ENCODE measurements around the gene OR2T35.
"Not testable (repeated sequence)": the region's sequence is repeated elsewhere in the genome, so short reads cannot be mapped to it uniquely, and the experiment has no call there.

The OR2T35 gene, protein sequence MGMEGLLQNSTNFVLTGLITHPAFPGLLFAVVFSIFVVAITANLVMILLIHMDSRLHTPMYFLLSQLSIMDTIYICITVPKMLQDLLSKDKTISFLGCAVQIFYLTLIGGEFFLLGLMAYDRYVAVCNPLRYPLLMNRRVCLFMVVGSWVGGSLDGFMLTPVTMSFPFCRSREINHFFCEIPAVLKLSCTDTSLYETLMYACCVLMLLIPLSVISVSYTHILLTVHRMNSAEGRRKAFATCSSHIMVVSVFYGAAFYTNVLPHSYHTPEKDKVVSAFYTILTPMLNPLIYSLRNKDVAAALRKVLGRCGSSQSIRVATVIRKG

DNA sequence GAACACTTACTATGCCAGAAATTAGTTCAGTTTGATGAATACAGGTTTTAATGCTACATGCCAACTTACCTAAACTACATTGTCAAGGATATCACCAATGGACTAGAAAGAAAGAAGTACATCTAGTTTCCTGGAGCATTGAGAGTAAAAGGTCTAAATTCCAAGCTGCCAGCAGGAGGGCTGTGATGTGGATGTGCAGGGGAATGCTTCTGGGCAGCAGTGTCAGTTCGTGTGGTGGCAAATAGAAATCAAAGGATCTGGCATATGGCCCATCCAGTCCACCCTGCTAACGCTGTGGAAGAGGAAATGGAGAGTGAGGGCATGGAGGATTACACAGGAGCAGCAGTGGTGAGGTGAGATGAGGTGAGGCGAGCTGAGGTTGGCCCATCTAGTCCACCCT, at the start of gene OR2T35:
TSS of gene OR2T35 (minus strand) at position 101 of the 400 bp plus-strand sequence. CDS start 6,020 bp downstream, outside the sequence.
- DNase-seq (ENCODE audit: low read depth, low spot score); H3K27ac ChIP-seq: not testable (repeated sequence)

DNA sequence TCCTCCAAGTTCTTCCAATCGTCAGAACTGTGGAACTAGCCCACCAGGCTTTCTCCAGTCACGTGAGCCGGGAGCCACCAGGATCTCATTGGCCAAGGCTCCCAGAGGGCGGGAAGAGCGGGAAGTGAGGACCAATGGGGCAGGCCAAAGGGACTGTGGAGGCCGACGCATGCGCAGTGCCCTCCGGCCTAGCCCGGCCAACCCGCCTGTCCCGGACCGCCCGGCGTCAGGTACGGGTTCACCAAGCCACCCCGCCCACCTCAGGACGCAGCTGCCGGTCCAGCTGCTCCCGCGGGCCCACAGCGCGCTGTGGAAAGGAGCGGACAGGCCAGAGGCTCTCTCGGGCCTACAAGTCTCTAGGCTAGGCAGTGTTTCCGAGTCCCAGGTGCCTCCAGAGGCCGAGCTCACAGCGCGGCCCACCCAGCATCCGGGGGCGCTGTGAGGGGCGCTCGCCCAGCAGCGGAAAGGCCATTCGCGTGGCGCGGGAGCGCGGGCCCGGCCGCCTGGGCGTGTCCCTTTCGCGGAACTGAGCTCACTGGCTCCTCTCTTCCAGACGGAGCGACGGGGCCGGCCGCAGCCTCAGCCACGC, 46.6 kb upstream of the OR2T35 start:
- no peak overlapping the region for H3K27ac ChIP-seq
- DNase-seq (ENCODE audit: low read depth, low spot score): no peak

DNA sequence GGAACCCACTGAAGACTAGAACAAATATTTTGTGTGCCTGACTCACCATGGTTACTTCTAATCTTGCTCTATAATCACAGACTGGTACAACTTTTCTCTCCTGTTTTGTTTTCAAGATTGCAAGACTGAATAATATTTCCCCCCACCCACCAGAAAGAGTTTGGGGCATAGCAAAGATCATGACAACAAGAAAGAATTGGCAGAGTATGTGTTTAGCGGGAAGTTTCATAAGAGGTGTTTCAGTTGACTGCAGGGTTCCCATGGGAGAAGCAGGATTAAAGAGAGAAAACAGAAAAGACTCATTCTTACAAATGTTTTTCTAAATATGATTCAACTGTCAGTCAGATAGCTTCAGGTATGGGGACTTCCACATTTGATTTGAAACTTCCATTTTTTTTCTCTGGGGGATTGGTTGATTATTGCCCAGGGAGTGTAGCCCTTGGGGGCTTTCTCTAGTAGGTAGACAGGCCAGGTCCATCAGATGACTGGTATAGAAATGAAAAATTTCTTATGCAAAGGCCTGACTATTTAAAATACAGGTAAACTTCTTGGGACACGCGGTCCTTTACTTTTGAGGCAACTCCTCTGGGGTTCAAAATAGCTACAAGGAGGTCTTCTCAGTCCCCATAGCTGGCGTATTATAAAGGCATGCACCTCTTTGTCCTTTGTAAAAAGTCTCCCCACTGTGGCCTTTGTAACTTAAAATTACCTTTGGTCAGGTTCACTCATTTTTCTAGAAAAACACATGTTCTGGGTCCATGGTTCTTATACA, 43.6 kb upstream of the OR2T35 start:
- no peak overlapping the region for H3K27ac ChIP-seq
- DNase-seq (ENCODE audit: low read depth, low spot score): no peak

DNA sequence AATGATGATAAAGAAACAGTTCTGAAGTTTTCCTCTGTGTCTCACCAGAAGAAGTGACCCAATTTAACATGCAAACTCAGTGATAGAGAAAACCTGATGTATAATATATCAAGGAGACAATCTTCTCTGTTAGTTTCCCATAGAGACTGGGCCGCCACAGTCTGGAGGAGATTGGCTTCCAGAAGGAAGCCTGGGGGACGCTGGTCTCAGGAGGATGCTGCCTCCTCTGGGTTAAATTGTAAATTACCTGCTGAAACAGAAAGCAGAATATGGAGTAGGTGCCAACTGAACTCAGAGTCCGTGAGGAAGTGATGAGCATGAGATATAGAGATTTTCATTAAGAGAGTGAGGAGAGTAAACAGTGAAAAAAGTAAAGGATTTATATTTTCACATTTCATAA, 41.7 kb upstream of the OR2T35 start:
- no peak overlapping the region for H3K27ac ChIP-seq
- no peak for DNase-seq (ENCODE audit: low read depth, low spot score)

DNA sequence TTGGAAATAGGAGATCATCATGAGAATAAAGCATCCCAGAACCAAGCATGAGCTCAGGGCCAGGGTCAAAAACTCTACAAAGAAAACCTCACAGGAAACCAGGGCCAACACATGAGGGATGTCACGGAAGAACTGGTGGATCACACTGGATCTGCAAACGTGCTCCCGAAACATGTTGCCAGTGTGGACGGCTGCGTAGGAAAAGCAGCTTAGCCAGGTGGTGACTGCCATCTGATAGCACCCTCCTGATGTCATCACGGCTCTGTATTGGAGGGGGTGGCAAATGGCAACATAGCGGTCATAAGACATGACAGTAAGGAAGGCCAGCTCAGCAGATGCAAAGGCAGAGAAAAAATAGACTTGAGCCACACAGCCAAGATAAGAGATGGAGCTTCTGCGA, 36.6 kb upstream of the OR2T35 start:
- H3K27ac ChIP-seq: no peak overlapping the region
- no peak for DNase-seq (ENCODE audit: low read depth, low spot score)

DNA sequence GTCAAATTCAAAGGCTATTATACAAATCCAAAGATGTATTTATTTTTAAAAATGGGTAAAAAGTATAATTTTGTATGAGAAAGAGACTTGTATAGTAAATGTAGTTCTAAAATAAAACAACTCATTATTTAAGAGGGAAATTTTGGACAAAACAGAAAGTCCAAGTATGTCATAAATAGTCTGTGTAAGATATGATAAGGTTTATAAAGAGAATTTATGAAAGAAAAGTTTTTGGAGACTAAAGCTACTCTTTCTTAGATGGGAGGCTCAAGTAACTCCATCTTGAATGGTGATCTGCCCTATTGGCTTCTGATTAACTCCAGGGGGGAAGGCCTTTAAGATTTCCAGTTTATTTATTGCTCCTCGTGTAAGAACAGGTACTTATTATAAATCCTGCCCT, 24.9 kb upstream of the OR2T35 start:
- no peak overlapping the region for H3K27ac ChIP-seq
- no peak for DNase-seq (ENCODE audit: low read depth, low spot score)

DNA sequence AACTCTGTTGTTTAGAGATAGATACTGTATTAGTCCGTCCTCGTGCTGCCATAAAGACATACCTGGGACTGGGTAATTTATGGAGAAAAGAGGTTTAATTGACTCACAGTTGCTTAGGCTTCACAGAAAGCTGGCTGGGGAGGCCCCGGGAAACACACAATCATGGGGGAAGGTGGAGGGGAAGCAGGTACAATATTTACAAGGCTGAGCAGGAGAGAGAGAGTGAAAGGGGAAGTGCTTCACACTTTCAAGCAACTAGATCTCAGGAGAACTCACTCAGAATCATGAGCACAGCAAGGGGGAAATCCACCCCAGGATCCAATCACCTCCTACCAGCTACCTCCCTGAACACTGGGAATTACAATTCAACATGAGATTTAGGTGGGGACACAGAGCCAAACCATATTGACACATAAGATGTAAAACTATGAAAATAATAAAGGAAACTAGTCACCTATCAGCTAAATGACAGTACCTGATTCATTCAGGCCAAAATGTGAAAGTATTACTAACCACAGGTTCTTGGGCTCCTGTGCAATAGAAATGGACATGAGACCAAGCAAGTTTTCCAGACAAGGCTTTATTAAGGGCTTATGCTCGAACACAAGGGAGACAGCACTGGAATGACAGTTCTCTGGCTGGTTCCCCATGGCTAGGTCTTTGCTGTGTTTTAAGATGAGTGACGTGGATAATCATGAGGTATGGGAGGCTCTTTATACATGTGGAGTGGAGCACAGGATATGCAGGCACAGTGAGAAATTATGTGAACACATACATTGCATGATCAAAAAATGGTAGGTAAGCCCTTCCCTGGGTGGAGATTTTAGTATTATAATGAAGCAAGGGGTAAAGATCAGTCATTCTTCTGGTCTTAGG, 18.6 kb upstream of the OR2T35 start:
- H3K27ac ChIP-seq; DNase-seq (ENCODE audit: low read depth, low spot score): not testable (repeated sequence)

DNA sequence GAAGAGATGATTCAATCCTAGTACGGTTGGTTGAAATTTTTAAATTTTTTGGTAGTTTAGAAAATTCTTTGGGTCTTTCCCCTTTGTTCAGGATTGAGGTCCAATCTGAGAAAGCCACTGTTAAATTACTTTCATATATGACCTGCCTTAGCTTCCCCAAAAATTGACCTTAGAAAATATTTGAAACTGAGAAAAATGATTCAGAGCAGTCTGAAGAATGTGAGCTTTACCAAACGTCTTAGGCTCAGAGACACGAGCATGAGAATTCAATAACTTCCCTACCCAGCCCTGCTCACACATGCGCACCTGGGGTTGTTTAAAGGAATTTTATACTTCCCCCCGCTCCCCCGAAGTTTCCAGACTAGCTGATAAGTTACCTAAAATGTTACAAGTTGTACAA, 11.7 kb upstream of the OR2T35 start:
- H3K27ac ChIP-seq; DNase-seq (ENCODE audit: low read depth, low spot score): not testable (repeated sequence)

DNA sequence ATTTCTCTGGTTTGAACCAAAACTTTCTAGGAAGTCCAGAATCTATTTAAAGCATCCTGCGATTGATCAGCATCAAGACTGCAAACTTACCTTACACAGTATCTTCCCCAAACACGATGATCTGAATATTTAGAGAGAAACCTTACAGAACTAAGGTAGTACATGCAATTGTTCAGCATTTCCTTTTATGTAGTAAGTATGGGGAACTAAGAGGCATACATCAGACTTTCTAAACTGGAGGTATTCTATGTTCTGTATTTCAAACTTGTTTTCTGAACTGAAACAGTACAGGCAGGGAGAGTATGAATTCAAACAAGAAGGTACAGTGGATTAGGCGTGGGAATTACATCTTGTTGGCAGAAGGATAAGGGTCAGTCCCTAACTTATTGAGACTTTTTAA, 10.3 kb upstream of the OR2T35 start, which contains the start of gene OR2T27:
TSS of gene OR2T27 (minus strand) at position 175 of the 400 bp plus-strand sequence. CDS start 4,644 bp downstream, outside the sequence.
- H3K27ac ChIP-seq; DNase-seq (ENCODE audit: low read depth, low spot score): not testable (repeated sequence)

DNA sequence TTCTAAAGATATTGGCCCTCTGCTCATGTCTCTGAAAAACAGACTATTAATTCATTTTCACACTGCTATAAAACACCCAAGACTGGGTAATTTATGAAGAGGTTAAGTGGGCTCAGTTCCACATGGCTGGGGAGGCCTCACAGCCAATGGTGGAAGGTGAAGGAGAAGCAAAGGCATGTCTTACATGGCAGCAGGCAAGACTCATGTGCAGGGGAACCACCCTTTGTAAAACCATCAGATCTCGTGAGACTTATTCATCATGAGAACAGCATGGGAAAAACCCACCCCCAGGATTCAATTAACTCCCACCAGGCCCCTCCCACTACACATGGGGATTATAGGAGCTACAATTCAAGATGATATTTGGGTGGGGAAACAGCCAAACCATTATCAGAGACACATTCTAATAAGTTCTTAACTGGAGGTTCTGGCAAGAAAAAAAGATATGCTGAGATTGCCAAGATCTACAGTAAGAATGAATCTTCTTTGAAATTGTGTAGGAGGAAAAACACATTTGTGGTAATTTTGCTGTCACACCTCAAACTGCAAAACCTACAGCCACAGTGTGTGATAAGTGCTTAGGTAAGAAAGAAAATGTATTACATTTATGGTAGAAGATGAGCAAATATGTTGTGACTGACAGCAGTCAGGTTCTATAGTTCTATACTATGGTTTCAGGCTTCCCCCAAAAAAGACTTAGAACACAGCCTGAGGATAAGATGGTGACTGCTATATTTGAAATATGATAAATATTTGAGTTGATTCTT, 3.9 kb upstream of the OR2T35 start:
- not testable (repeated sequence) for DNase-seq (ENCODE audit: low read depth, low spot score)

DNA sequence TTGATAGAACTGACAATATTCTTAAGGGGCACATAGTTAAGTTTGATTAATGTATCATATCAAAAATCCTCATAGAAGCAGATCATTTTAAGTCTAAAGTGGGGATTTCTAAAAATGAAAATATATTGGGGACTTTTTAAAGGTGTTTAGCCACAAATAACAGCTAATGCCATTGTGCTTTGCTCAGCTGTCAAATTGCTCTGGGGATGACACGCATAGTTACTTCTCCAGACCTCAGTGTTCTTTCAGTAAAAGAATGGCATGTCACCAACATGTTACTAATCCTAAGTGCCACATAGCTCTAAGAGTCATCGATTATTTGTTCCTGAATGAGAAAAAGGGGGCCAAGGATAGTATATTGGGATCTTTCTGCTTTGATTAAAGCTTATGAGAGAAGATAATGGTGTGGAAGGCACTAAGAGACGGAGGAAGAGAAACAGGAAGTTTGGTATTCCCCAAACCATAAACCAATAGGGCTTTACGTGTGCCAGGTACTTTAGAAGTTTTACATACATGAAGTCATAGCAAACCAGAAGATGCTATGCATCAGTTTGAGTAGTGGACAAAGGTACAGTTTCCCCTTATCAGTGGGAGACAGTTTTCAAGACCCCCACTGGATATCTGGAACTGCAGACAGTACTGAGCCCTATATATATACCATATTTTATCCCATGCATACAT, 2.0 kb downstream of the OR2T35 start:
- DNase-seq (ENCODE audit: low read depth, low spot score); H3K27ac ChIP-seq: not testable (repeated sequence)

More for the DNA sequence above, 3.9 kb upstream of the OR2T35 start:
- H3K27ac ChIP-seq: not testable (repeated sequence)

DNA sequence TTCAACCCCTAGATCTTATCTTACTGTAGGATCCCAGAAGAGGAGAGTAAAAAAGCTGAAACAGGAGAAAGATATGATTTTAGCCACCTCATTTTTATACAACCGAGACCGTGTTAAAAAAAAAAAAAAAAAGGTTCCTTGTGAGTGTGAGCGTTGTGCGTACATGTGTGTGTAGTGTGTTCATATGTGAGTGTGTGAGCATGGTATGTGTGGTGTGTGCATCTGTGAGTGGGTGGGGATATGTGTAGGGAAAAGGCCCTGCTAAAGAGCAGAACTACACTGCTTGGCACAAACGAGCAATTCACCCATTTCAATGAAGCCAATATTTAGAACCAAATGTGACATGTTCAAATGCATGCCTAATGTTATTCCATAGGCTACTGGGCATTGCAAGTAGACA, 3.5 kb downstream of the OR2T35 start:
- DNase-seq (ENCODE audit: low read depth, low spot score): not testable (repeated sequence)

DNA sequence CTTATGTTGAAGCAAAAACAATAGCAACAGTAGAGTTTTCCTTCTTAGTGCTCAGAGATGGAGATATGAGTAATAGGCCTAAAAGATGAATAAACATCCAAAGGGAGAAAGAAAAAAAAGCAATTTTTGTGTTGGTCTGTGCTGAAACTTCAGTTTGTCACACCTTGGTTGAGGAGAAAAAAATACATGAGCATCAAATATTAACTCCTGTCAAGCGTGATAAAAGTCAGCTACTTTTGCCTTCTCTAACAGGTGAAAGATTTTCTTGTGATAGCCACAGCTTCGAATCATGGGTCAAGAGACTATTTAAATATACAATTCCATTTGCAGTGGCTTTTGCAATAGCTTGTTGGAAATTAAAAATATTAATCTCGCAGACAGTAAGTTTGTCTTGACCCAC, 4.2 kb downstream of the OR2T35 start:
- DNase-seq (ENCODE audit: low read depth, low spot score); H3K27ac ChIP-seq: not testable (repeated sequence)

More for the DNA sequence above, 3.5 kb downstream of the OR2T35 start:
- not testable (repeated sequence) for H3K27ac ChIP-seq

DNA sequence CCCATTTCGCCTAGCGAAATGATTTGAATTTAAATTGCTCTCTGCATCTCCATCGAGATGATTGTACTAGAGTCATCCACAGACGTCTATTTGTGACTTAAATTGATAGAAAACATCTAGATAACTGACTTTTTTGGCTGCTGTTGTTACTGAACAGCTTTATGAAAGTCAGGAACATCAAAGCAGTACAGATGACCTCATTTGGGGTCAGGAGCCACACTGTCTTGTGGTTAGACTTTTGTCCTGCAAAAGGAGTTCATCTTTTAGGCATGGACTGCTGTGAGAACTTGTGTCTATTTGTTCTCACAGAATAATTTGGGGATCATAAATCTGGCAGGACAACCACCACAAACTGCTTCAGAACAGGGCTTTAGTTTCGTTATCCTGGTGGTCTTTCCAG, 5.4 kb downstream of the OR2T35 start:
- not testable (repeated sequence) for H3K27ac ChIP-seq; DNase-seq (ENCODE audit: low read depth, low spot score)

DNA sequence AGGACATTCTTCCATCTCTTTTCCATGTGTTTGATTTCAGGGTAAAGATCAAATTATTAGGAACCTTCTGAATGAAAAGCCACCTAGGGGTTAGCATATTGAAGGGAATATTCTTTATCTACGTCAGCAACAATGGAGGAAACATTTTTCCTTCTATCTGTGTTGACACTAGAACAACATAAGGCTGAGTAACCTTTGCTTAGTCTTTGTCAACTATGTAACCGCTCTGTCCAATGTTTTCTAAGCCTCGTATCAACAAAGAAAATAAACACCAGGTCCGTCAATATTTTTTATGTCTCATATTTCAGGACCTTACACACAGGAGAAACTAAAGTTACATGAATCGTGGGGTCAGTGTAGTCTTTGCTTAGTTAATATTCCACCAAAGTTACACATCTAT, 8.5 kb downstream of the OR2T35 start:
- DNase-seq (ENCODE audit: low read depth, low spot score); H3K27ac ChIP-seq: not testable (repeated sequence)

DNA sequence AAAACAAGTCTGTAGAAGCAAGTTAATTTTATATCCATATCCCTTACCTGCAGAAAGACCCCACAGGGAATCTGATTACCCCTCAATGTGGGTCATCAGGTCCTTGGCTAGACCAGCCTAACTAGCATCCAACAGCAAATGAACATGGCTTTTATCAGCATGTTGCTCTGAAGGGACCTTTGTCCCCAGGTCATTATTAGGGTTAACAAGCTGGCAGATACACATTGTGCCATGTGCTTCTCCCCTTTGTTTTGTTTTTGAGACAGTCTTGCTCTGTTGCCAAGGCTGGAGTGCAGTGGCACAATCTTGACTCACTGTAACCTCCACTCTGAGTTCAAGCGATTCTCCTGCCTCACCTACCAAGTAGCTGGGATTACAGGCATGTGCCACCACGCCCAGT, 10.1 kb downstream of the OR2T35 start, which contains the start of gene OR2T11:
TSS of gene OR2T11 (minus strand) at position 101 of the 400 bp plus-strand sequence. CDS start 7,963 bp downstream, outside the sequence.
- not testable (repeated sequence) for DNase-seq (ENCODE audit: low read depth, low spot score); H3K27ac ChIP-seq

DNA sequence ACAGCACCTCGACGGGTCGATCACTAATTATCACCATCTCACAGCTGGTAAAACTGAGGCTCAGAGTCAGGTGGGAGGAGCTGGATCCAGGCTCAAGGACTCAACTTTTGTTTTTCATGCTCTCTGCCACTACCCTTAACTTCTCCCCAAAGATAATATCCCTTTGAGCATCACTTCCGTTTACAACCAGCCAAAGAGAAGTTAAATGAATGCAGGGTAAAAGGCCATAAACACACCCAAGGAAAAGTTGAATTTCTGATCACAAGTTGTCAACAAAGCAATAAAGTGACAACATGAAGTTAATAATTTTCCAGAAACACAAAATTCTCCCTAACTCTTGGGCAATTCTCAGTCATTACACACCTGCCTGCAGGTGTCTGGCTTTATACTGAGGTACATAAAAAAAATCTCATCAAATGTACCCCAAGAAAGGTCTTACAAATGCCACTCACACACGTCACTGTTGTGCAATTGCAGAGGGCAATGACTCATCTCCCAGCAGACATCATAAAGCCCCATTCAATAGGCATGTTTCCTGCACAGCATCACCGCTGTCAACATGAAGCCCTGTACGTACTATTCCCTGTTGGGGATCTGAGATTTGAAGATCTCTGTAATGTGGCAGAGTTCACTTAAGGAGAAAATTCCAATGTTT, 13.6 kb downstream of the OR2T35 start:
- H3K27ac ChIP-seq: no peak overlapping the region
- DNase-seq (ENCODE audit: low read depth, low spot score): no peak

DNA sequence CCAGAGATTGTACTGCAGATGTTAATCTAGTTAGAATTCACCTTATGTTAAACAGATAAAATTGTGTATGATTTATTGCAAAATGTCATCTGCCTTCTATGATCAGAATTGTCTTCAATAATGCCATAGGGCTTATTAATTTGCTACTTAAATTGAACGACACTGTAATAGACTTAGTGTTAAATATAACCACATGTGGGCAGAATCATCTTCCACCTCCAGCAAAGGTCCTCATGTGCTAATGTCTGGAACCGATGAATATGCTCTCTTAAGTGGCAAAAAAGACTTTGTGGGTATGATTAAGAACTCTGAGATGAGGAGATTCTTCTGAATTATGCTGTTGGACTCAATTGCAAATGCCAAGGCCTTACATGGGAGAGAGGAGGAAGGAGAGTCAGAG, 14.5 kb downstream of the OR2T35 start:
- no peak for DNase-seq (ENCODE audit: low read depth, low spot score)
- no peak overlapping the region for H3K27ac ChIP-seq

Data from epithelial cell of prostate (primary cell).